Keratinocyte (primary cell): ENCODE results near the gene ITPR1. TPM values are rescaled to one million over a fixed set of nuclear protein-coding genes. Genes with fewer than 3 reads are reported as not detected.

Experiments
- DNase-seq: peaks from one replicate; pipeline ENCODE4 v3.0.0-alpha.2; 2011; ENCODE audit warnings: low read depth, missing footprints, low spot score
- FAIRE-seq: peaks from 2 replicates; lab custom pipeline; 2011; peaks lifted over from hg19 to GRCh38; lab: Jason Lieb, UNC
- H2AFZ ChIP-seq: 2 replicates; pipeline ENCODE4 v1.6.0; 2012; ENCODE audit warnings: low read length, control low read depth, inconsistent platforms; ENCODE audit not compliant: control insufficient read depth
- H3K27ac ChIP-seq: 2 replicates; pipeline ENCODE4 v1.5.1; 2011; ENCODE audit warnings: low read length; ENCODE audit not compliant: control insufficient read depth, insufficient read depth
- H3K27me3 ChIP-seq: 3 replicates; pipeline ENCODE4 v1.6.0; 2011; ENCODE audit warnings: low read length; ENCODE audit not compliant: control insufficient read depth, insufficient read depth; ENCODE audit errors: extremely low read depth
- H3K36me3 ChIP-seq, 2 experiments: 2 replicates in 1 of 2; 3 replicates in 1 of 2; pipeline ENCODE4 v1.5.1; 2011; ENCODE audit warnings: low read length in 2 of 2, mild to moderate bottlenecking in 1 of 2; ENCODE audit not compliant: control insufficient read depth in 2 of 2, insufficient read depth in 2 of 2; ENCODE audit errors: extremely low read depth in 1 of 2
- H3K4me1 ChIP-seq: 3 replicates; pipeline ENCODE4 v1.5.1; 2011; ENCODE audit warnings: low read length; ENCODE audit not compliant: control insufficient read depth, insufficient read depth; ENCODE audit errors: extremely low read depth
- H3K4me2 ChIP-seq: 3 replicates; pipeline ENCODE4 v1.6.0; 2011; ENCODE audit warnings: low read depth, low read length; ENCODE audit not compliant: control insufficient read depth, insufficient read depth; ENCODE audit errors: extremely low read depth
- H3K4me3 ChIP-seq, 3 experiments: fragments of 200-600 bp in 1 of 3; sonication (generic) in 1 of 3; 2 replicates in 2 of 3; 3 replicates in 1 of 3; pipeline ENCODE4 v1.5.1; 2011 to 2016; ENCODE audit warnings: low read length in 3 of 3, mild to moderate bottlenecking in 3 of 3, control low read depth in 2 of 3, inconsistent platforms in 1 of 3, low read depth in 1 of 3, mixed read lengths in 1 of 3, mixed run types in 1 of 3, moderate library complexity in 1 of 3; ENCODE audit not compliant: control insufficient read depth in 2 of 3, insufficient read depth in 2 of 3; ENCODE audit errors: extremely low read depth in 1 of 3
- H3K79me2 ChIP-seq: 2 replicates; pipeline ENCODE4 v1.6.0; 2012; ENCODE audit warnings: low read length; ENCODE audit not compliant: control insufficient read depth, insufficient read depth
- H3K9ac ChIP-seq: 3 replicates; pipeline ENCODE4 v1.6.0; 2011; ENCODE audit warnings: low read length; ENCODE audit not compliant: control insufficient read depth, insufficient read depth; ENCODE audit errors: extremely low read depth
- H3K9me1 ChIP-seq: 3 replicates; pipeline ENCODE4 v1.6.0; 2011; ENCODE audit warnings: low read length; ENCODE audit not compliant: control insufficient read depth, insufficient read depth; ENCODE audit errors: extremely low read depth
- H3K9me3 ChIP-seq: 2 replicates; pipeline ENCODE4 v1.5.1; 2012; ENCODE audit warnings: low read depth, low read length; ENCODE audit not compliant: control insufficient read depth
- H4K20me1 ChIP-seq: 3 replicates; pipeline ENCODE4 v1.6.0; 2011; ENCODE audit warnings: low read length; ENCODE audit not compliant: control insufficient read depth, insufficient read depth; ENCODE audit errors: extremely low read depth
- EZH2 ChIP-seq: IDR thresholded peaks from one replicate; pipeline ENCODE4 v1.6.1; 2012; ENCODE audit warnings: inconsistent platforms, mild to moderate bottlenecking, low read length, moderate library complexity
- dilution Hi-C: fragments of 300-500 bp; cut with MboI; formaldehyde crosslinking; loops from one replicate; pipeline ENCODE4 v1.7.0; 2020; ENCODE audit warnings: low sequenced_read_pairs; ENCODE audit not compliant: extremely low pct_ligation_motif_present
- polyA plus RNA-seq, 5 experiments: library from polyadenylated mRNA; depleted of rRNA in 3 of 5; stranded (reverse) in 3 of 5; stranded (forward) in 1 of 5; unstranded in 1 of 5; fragments of >200 nt; gene quantifications; 1 replicate in 1 of 5; 2 replicates in 3 of 5; 3 replicates in 1 of 5; pipeline versions ENCODE4 v1.2.1 to v1.2.3, GENCODE V29; 2011 to 2012; ENCODE audit warnings: missing spikeins in 2 of 5, low read depth in 1 of 5, low replicate concordance in 1 of 5
- TF ChIP-seq, protein P1 (sequence below), 3 experiments: IDR thresholded peaks in 1 of 3; conservative IDR thresholded peaks in 1 of 3; optimal IDR thresholded peaks in 1 of 3; 2 replicates in 2 of 3; 3 replicates in 1 of 3; pipeline versions ENCODE3 to v1.5.1; 2011; ENCODE audit warnings: low read length in 3 of 3, mild to moderate bottlenecking in 3 of 3, moderate library complexity in 2 of 3, control low read depth in 1 of 3, inconsistent platforms in 1 of 3; ENCODE audit not compliant: insufficient read depth in 2 of 3; ENCODE audit errors: extremely low read depth in 1 of 3

ITPR1 gene
- polyA plus RNA-seq, 1 donor (not counting 4 experiments of a cell fraction or from before 2014, with no cell fraction given) = 3.5 TPM

- Histone ChIP-seq H3K27me3 (no peaks in the 10 kb centered on the region), H3K79me2 (no peaks in the 10 kb centered on the region), H3K4me1 (peaks cover 3% of the 10 kb centered on the region), H3K27ac (no peak overlapping the region), H3K4me2 (no peak overlapping the region), H3K4me3 (no peak overlapping the region), H2AFZ (no peak overlapping the region), H4K20me1 (no peaks in the 10 kb centered on the region), H3K9me3 (no peaks in the 10 kb centered on the region), H3K36me3 (no peaks in the 10 kb centered on the region), H3K9me1 (no peaks in the 10 kb centered on the region), H3K9ac (no peak overlapping the region)
- no peak for DNase-seq
- FAIRE-seq = no peak
- dilution Hi-C loops = no loop called here
- TF ChIP-seq EZH2 = no peak
- TF ChIP-seq, protein P1, sequence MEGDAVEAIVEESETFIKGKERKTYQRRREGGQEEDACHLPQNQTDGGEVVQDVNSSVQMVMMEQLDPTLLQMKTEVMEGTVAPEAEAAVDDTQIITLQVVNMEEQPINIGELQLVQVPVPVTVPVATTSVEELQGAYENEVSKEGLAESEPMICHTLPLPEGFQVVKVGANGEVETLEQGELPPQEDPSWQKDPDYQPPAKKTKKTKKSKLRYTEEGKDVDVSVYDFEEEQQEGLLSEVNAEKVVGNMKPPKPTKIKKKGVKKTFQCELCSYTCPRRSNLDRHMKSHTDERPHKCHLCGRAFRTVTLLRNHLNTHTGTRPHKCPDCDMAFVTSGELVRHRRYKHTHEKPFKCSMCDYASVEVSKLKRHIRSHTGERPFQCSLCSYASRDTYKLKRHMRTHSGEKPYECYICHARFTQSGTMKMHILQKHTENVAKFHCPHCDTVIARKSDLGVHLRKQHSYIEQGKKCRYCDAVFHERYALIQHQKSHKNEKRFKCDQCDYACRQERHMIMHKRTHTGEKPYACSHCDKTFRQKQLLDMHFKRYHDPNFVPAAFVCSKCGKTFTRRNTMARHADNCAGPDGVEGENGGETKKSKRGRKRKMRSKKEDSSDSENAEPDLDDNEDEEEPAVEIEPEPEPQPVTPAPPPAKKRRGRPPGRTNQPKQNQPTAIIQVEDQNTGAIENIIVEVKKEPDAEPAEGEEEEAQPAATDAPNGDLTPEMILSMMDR (optimal IDR thresholded peaks at IDR 0.05 in 1 of 3, IDR thresholded peaks at IDR 0.05 in 1 of 3, conservative IDR thresholded peaks at IDR 0.05 in 1 of 3; ENCODE audit: extremely low read depth in 1 of 3, insufficient read depth in 2 of 3, low read length in 3 of 3) = no peak
These were observed 18.5 kb downstream of the ITPR1 start for GRCh38 chr3:4511491-4512262.

- H3K4me1 ChIP-seq = peaks cover 3% of the 10 kb centered on the region
- H3K27ac ChIP-seq = no peak overlapping the region
- dilution Hi-C loops = no loop called here
- H3K27me3 ChIP-seq = no peaks in the 10 kb centered on the region
- no peaks in the 10 kb centered on the region for H4K20me1 ChIP-seq
- no peak for DNase-seq
- no peak overlapping the region for H3K4me2 ChIP-seq
- no peak overlapping the region for H3K9ac ChIP-seq
- no peak overlapping the region for H2AFZ ChIP-seq
- H3K36me3 ChIP-seq = no peaks in the 10 kb centered on the region
- no peak overlapping the region for H3K4me3 ChIP-seq
- no peaks in the 10 kb centered on the region for H3K9me3 ChIP-seq
- H3K79me2 ChIP-seq = no peaks in the 10 kb centered on the region
- H3K9me1 ChIP-seq = no peaks in the 10 kb centered on the region
- TF ChIP-seq, protein P1 (optimal IDR thresholded peaks at IDR 0.05 in 1 of 3, IDR thresholded peaks at IDR 0.05 in 1 of 3, conservative IDR thresholded peaks at IDR 0.05 in 1 of 3; ENCODE audit: extremely low read depth in 1 of 3, insufficient read depth in 2 of 3, low read length in 3 of 3) = no peak
- TF ChIP-seq EZH2 = no peak
- FAIRE-seq = no peak
These were observed 19.9 kb downstream of the ITPR1 start for GRCh38 chr3:4512895-4513616.
